GM12878 (cell line): Measurements from ENCODE around the gene MYL7. TPM values are rescaled to one million over a fixed set of nuclear protein-coding genes. Genes with fewer than 3 reads are reported as not detected.

Experiments
- ATAC-seq: fragments of 200-7000 bp; cut with Tn5 transposase; 3 replicates; pipeline ENCODE4 v1.9.1; 2020; ENCODE audit warnings: mild to moderate bottlenecking, moderate library complexity
- BruUV-seq: library from RNA; stranded (reverse); fragments of 400-500 nt; replicated peaks from 2 replicates; lab custom pipeline; 2021; lab: Mats Ljungman, UMichigan
- CTCF ChIA-PET: fragments of 300-600 bp; sonication (Branson Sonifier 250); formaldehyde crosslinking; extraction: SDS; loops from one replicate; lab custom pipeline; 2021; ENCODE audit warnings: inconsistent platforms; lab: Yijun Ruan, JAX
- POLR2A ChIA-PET: fragments of 350-600 bp; formaldehyde crosslinking; extraction: SDS; loops from one replicate; lab custom pipeline; 2021; ENCODE audit warnings: inconsistent platforms; lab: Charles Lee
- RAD21 ChIA-PET: fragments of 300-600 bp; sonication (Branson Sonifier 250); formaldehyde crosslinking; loops from one replicate; lab custom pipeline; 2023; ENCODE audit warnings: antibody characterized with exemption; ENCODE audit not compliant: unreplicated experiment; lab: Charles Lee
- SMC1A ChIA-PET: fragments of 300-600 bp; sonication (Branson Sonifier 250); formaldehyde crosslinking; loops from one replicate; lab custom pipeline; 2023; ENCODE audit not compliant: unreplicated experiment, uncharacterized antibody; lab: Charles Lee
- DNase-seq: peaks from one replicate; pipeline ENCODE4 v3.0.0-alpha.2; 2011; ENCODE audit warnings: low read depth, low spot score
- FAIRE-seq: peaks from 3 replicates; lab custom pipeline; 2011; peaks lifted over from hg19 to GRCh38; lab: Jason Lieb, UNC
- H2AFZ ChIP-seq: 2 replicates; pipeline ENCODE4 v1.6.0; 2011; ENCODE audit warnings: low read depth, low read length, control low read depth; ENCODE audit not compliant: control insufficient read depth
- H3K27ac ChIP-seq: 2 replicates; pipeline ENCODE4 v1.5.1; 2011; ENCODE audit warnings: control low read depth; ENCODE audit not compliant: control insufficient read depth, insufficient read depth
- H3K27me3 ChIP-seq, 2 experiments: replicated peaks in 1 of 2; 2 replicates each; pipeline versions ENCODE4 v1.6.0 to v1.6.1; 2011; ENCODE audit warnings: low read length in 1 of 2; ENCODE audit not compliant: control insufficient read depth in 2 of 2, insufficient read depth in 2 of 2
- H3K36me3 ChIP-seq, 2 experiments: 2 replicates each; pipeline ENCODE4 v1.5.1; 2011; ENCODE audit warnings: low read length in 1 of 2; ENCODE audit not compliant: control insufficient read depth in 2 of 2, insufficient read depth in 2 of 2
- H3K4me1 ChIP-seq: 2 replicates; pipeline ENCODE4 v1.6.1; 2011; ENCODE audit warnings: mild to moderate bottlenecking, low read length, moderate library complexity, mixed read lengths; ENCODE audit not compliant: control insufficient read depth, insufficient read depth
- H3K4me2 ChIP-seq: 2 replicates; pipeline ENCODE4 v1.6.0; 2011; ENCODE audit warnings: control low read depth; ENCODE audit not compliant: control insufficient read depth, insufficient read depth
- H3K4me3 ChIP-seq: fragments of 200-600 bp; sonication (generic); 2 replicates; pipeline ENCODE4 v1.5.1; 2016
- H3K79me2 ChIP-seq: 2 replicates; pipeline ENCODE4 v1.6.0; 2011; ENCODE audit warnings: low read length; ENCODE audit not compliant: control insufficient read depth, insufficient read depth
- H3K9ac ChIP-seq: 2 replicates; pipeline ENCODE4 v1.8.0; 2011; ENCODE audit warnings: low read length, control low read depth, mixed read lengths; ENCODE audit not compliant: control insufficient read depth, insufficient read depth
- H3K9me3 ChIP-seq: replicated peaks from 3 replicates; pipeline ENCODE4 v1.5.1; 2011; ENCODE audit warnings: mild to moderate bottlenecking, low read length; ENCODE audit not compliant: control insufficient read depth, insufficient read depth
- H4K20me1 ChIP-seq: 2 replicates; pipeline ENCODE4 v1.6.0; 2011; ENCODE audit not compliant: control insufficient read depth, insufficient read depth
- CREB1 ChIP-seq: IDR thresholded peaks from 2 replicates; pipeline ENCODE4 v1.6.1; 2012; ENCODE audit warnings: low read depth, mild to moderate bottlenecking, inconsistent platforms
- FOXK2 ChIP-seq: fragments of 450-650 bp; IDR thresholded peaks from 2 replicates; pipeline ENCODE4 v1.6.1; 2017; ENCODE audit warnings: mild to moderate bottlenecking, moderate library complexity
- HCFC1 ChIP-seq: fragments of 150-350 bp; IDR thresholded peaks from 2 replicates; pipeline ENCODE4 v1.6.1; 2014; ENCODE audit warnings: low read length
- JUNB ChIP-seq: IDR thresholded peaks from 2 replicates; pipeline ENCODE4 v1.6.1; 2016; ENCODE audit warnings: antibody characterized with exemption, mild to moderate bottlenecking
- ZNF384 ChIP-seq: IDR thresholded peaks from 2 replicates; pipeline ENCODE4 v1.6.1; 2012; ENCODE audit warnings: low read depth, mild to moderate bottlenecking, low read length, improper control_type of control experiment, borderline replicate concordance
- WGBS: methylation state at CpG from one replicate; pipeline ENCODE4 v1.1.6; 2016; ENCODE audit warnings: low lambda C conversion rate; ENCODE audit not compliant: insufficient replicate concordance, insufficient coverage; ENCODE audit errors: missing lambda C conversion rate; 5-methylcytosine and 5-hydroxymethylcytosine counted together
- in situ Hi-C: fragments of 300-500 bp; cut with MboI; formaldehyde crosslinking; loops from 9 replicates; pipeline ENCODE4 v1.14.3; 2018; ENCODE audit warnings: mixed read lengths
- intact Hi-C: fragments of 100-400 bp; cut with micrococcal nuclease; formaldehyde crosslinking; loops from one replicate; pipeline ENCODE4 v1.14.2; 2022; ENCODE audit not compliant: unreplicated experiment
- polyA plus RNA-seq, 11 experiments: library from polyadenylated mRNA; depleted of rRNA in 4 of 11; unstranded in 6 of 11; stranded (reverse) in 5 of 11; fragments of >200 nt; fragmentation: Nextera tagmentation in 4 of 11; fragmentation: Illumina TruSeq in 1 of 11; extraction: Ambion mirVana in 4 of 11; extraction: Trizol in 1 of 11; gene quantifications; 1 replicate in 1 of 11; 2 replicates in 10 of 11; pipeline versions ENCODE4 v1.2.1 to v1.2.3, GENCODE V29; 2011 to 2016; ENCODE audit warnings: inconsistent platforms in 2 of 11, missing spikeins in 2 of 11, low read depth in 1 of 11
- total RNA-seq, 4 experiments: library from RNA; depleted of rRNA in 3 of 4; stranded (reverse); fragments of >200 nt in 3 of 4; fragmentation: Illumina TruSeq in 1 of 4; extraction: Trizol in 1 of 4; gene quantifications; 2 replicates each; pipeline versions ENCODE4 v1.2.1 to v1.2.3, GENCODE V29; 2013 to 2021
- TF ChIP-seq, protein P1 (sequence below): fragments of 450-650 bp; IDR thresholded peaks from 2 replicates; pipeline ENCODE4 v1.6.1; 2017; ENCODE audit warnings: antibody characterized with exemption, mild to moderate bottlenecking, moderate library complexity
- TF ChIP-seq, protein P2 (sequence below): fragments of 450-650 bp; IDR thresholded peaks from 2 replicates; pipeline ENCODE4 v1.6.1; 2017; ENCODE audit warnings: low read depth, mild to moderate bottlenecking, moderate library complexity

MYL7 gene
- total and polyA plus RNA-seq, 10 of the 15 experiments (the other 5 are each of a cell fraction or from before 2014, with no cell fraction given), result 1.9 TPM; not detected in 9

DNA sequence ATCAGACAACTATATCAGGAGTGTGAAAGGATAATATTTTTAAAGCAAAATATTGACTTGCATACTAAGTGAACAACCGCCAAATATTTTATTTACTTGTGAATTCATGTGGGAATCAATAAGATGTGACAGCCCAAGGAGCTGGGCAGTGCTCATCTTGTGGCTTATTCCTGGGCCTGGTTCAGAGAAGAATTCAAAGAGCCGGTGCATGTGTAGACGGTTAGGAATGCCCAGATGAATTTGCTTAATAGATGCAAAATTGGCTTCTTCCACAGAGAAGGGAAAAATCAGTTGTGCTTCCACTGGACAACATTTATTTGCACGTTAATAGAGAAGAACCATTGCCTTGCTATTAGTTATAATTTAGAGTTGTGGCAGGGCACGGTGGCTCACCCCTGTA, 4.4 kb downstream of the MYL7 start:
- H3K27ac ChIP-seq, result no peak overlapping the region
- no peaks in the 10 kb centered on the region for H3K36me3 ChIP-seq
- TF ChIP-seq HCFC1 (no peak), ZNF384 (no peak), CREB1 (no peak), FOXK2 (no peak), JUNB (no peak)
- TF ChIP-seq, protein P1, sequence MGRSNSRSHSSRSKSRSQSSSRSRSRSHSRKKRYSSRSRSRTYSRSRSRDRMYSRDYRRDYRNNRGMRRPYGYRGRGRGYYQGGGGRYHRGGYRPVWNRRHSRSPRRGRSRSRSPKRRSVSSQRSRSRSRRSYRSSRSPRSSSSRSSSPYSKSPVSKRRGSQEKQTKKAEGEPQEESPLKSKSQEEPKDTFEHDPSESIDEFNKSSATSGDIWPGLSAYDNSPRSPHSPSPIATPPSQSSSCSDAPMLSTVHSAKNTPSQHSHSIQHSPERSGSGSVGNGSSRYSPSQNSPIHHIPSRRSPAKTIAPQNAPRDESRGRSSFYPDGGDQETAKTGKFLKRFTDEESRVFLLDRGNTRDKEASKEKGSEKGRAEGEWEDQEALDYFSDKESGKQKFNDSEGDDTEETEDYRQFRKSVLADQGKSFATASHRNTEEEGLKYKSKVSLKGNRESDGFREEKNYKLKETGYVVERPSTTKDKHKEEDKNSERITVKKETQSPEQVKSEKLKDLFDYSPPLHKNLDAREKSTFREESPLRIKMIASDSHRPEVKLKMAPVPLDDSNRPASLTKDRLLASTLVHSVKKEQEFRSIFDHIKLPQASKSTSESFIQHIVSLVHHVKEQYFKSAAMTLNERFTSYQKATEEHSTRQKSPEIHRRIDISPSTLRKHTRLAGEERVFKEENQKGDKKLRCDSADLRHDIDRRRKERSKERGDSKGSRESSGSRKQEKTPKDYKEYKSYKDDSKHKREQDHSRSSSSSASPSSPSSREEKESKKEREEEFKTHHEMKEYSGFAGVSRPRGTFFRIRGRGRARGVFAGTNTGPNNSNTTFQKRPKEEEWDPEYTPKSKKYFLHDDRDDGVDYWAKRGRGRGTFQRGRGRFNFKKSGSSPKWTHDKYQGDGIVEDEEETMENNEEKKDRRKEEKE, result no peak
- TF ChIP-seq, protein P2, sequence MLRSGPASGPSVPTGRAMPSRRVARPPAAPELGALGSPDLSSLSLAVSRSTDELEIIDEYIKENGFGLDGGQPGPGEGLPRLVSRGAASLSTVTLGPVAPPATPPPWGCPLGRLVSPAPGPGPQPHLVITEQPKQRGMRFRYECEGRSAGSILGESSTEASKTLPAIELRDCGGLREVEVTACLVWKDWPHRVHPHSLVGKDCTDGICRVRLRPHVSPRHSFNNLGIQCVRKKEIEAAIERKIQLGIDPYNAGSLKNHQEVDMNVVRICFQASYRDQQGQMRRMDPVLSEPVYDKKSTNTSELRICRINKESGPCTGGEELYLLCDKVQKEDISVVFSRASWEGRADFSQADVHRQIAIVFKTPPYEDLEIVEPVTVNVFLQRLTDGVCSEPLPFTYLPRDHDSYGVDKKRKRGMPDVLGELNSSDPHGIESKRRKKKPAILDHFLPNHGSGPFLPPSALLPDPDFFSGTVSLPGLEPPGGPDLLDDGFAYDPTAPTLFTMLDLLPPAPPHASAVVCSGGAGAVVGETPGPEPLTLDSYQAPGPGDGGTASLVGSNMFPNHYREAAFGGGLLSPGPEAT, result no peak
- no peaks in the 10 kb centered on the region for H3K79me2 ChIP-seq
- no peak overlapping the region for H2AFZ ChIP-seq
- no peak overlapping the region for H3K4me2 ChIP-seq
- ATAC-seq (no peak), FAIRE-seq (no peak), DNase-seq (no peak)
- H3K4me1 ChIP-seq, result no peaks in the 10 kb centered on the region
- intact Hi-C loops, result no loop called here
- in situ Hi-C loops, result no loop called here
- ChIA-PET RAD21 (no interaction called here), CTCF (interaction anchor here (1.1 kb wide), 1 partner anchor 14 kb away, joined by 3 read pairs; no protein-coding TSS in a partner anchor), SMC1A (no interaction called here), POLR2A (interaction anchor here (1.0 kb wide), 1 partner anchor 11 kb away, joined by 3 read pairs; no protein-coding TSS in a partner anchor)
- H3K27me3 ChIP-seq, result no peaks in the 10 kb centered on the region
- H3K9ac ChIP-seq, result no peak overlapping the region
- no peaks in the 10 kb centered on the region for H3K9me3 ChIP-seq
- H4K20me1 ChIP-seq, result no peaks in the 10 kb centered on the region
- 58% methylated on average over 5 of the region's 5 CpGs for WGBS
- H3K4me3 ChIP-seq, result no peak overlapping the region
- no TSS peak for BruUV-seq
